ENCODE measurements around the gene CEP120.

The CEP120 gene

DNA sequence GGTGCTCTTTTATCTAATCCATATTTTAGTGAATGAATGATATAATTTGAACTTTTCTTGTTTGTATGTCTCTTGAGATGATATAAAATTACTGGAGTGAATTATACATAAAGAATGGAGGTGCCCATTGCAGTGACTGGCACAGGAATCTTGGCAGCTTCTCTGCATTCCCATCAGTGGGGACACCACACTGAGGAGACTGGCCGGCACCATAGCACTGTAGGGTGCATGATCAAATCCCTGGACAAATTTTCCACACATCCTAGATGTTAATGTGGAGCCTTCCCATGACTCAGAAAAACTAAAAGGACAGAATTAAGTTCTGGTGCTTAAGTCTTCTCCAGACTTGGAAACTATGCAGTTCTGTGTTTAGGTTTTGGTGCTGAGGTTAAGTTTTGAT is 124.1 kb downstream of the CEP120 start:
- DNase-seq (ENCODE audit: low read depth) = no peak

DNA sequence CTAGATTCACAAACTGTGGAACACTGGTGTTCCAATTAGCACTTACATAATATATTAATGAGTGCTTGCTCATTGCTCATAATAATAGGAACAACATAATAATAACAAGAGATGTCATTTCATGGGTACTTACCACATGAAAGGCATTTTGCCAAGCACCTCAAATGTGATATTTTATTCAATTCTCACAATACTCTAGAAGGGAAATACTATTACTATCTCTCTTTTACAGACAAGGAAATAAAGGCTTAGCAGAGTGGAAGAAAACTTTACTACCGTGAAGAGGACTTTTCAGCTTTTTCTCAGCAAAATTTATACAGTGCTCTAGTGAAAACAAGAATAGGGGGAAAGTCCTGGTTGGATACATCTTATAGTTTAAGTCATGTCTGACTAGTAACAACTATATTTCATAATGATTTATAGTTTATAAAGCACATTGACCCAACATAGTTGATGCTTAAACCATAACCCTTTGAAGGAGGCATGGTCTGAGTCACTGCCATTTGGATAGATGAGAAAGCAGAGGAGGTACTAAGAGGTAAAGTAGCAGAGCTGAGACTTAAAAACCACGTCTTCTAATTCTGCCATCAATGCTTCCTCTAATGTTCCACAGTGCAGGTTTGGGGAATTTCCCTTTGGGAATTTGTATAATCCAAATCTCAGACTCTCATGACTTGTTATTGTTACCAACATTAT is 124.7 kb downstream of the CEP120 start:
- DNase-seq (ENCODE audit: low read depth) = no peak

DNA sequence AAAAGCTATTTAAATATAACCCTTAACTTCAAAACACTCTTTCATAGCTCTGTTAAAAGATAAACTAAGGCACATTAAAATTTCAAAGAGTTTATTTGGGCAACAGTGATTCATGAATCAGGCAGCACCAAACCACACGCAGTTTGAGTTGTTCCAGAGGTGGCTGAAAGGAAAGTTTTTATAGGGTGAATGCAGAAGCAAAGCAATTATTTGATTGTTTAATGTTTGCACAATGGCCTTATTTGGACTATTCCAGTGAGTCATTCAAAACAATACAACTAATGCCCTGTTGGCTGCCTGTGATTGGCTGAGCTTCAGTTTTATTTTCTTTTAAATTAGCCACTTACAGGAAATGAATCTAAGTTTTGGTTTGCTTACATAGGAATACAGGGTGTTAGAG is 125.3 kb downstream of the CEP120 start:
- DNase-seq (ENCODE audit: low read depth) = no peak

DNA sequence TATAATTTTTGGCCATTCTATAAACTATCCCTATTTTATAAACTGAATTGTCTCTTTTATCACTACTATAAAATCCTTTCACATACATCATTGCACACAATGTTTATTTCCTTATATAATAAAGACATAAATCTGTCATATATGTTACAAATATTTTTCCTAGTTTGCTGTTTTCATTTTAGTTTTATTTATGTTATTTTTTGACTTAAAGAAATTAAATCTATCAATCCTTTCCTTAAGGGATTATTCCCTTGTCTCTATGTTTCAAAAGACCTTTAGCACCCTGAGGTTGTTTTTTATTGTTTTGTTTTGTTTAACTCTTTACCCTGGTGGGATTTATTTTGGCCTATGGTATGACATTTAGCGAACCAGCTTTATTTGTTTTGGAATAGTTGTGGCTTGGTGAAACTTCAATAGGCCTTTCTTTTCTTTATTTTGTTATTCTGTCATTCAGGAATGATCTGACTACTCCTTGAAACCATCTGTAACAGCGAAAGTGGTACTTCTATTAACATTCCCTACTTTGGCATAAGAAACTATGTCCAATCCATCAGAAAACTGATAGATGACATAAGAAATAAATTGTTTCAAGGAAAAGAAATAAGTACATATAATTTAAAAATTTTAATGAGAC is 125.9 kb downstream of the CEP120 start:
- DNase-seq (ENCODE audit: low read depth) = no peak
